ENCODE measurements around the gene RAB36. TPM values are rescaled to one million over a fixed set of nuclear protein-coding genes. Genes with fewer than 3 reads are reported as not detected.

RAB36 gene
- total and polyA plus RNA-seq, 4 donors = 0.22 to 0.56 (median 0.37) TPM

- Histone ChIP-seq H3K4me1 (ENCODE audit: control insufficient read depth in 4 of 4, insufficient read depth in 4 of 4, low read length in 3 of 4) (peaks cover 4 to 20% (median 15%) of the 10 kb centered on the region in 4 donors), H3K36me3 (ENCODE audit: control insufficient read depth in 4 of 4, insufficient read depth in 3 of 4, low read depth in 1 of 4, low read length in 3 of 4) (no peaks in the 10 kb centered on the region), H3K9me3 (ENCODE audit: control insufficient read depth in 4 of 4, low read length in 3 of 4) (no peaks in the 10 kb centered on the region), H3K4me3 (ENCODE audit: low read depth in 1 of 3, low read length in 3 of 3) (no peak overlapping the region), H3K27me3 (ENCODE audit: control insufficient read depth in 4 of 4, insufficient read depth in 4 of 4, low read length in 3 of 4) (no peaks in the 10 kb centered on the region), H3K9ac (ENCODE audit: low read depth in 1 of 2, low read length in 2 of 2) (no peak overlapping the region), H3K27ac (ENCODE audit: low read depth in 1 of 2, low read length in 2 of 2) (peak overlapping the region; percentile 35 to 47)
- TF ChIP-seq MAX (IDR thresholded peaks at IDR 0.05) = no peak
- TF ChIP-seq TAF1 (conservative IDR thresholded peaks at IDR 0.05) = no peak
- no peak for TF ChIP-seq GABPA (IDR thresholded peaks at IDR 0.05 in 1 of 2, conservative IDR thresholded peaks at IDR 0.05 in 1 of 2)
- TF ChIP-seq RXRA (IDR thresholded peaks at IDR 0.05) = no peak
- TF ChIP-seq EGR1 (IDR thresholded peaks at IDR 0.05; ENCODE audit: low read depth in 2 of 2) = no peak
- no peak for TF ChIP-seq CTCF (IDR thresholded peaks at IDR 0.05; ENCODE audit: low read depth, low read length, missing input control)
- TF ChIP-seq JUND (IDR thresholded peaks at IDR 0.05) = no peak
- no peak for TF ChIP-seq HNF4A (conservative IDR thresholded peaks at IDR 0.05)
- TF ChIP-seq SP1 (IDR thresholded peaks at IDR 0.05) = no peak
- no peak for TF ChIP-seq HNF4G (IDR thresholded peaks at IDR 0.05)
- no peak for TF ChIP-seq FOXA2 (IDR thresholded peaks at IDR 0.05)
- no peak for TF ChIP-seq RAD21 (IDR thresholded peaks at IDR 0.05)
- no peak for TF ChIP-seq FOXA1 (IDR thresholded peaks at IDR 0.05)
- TF ChIP-seq REST (IDR thresholded peaks at IDR 0.05) = no peak
- TF ChIP-seq ZBTB33 (IDR thresholded peaks at IDR 0.05) = no peak
- no peak for TF ChIP-seq ATF3 (IDR thresholded peaks at IDR 0.05)
- no peak for TF ChIP-seq YY1 (IDR thresholded peaks at IDR 0.05)
- no peak for TF ChIP-seq NR2F2 (IDR thresholded peaks at IDR 0.05)
- 88% methylated on average over 19 of the region's 19 CpGs for whole genome bisulfite sequencing
- no peak for DNase-seq (ENCODE audit: low spot score)
Measured at GRCh38 chr22:23152238-23153114, 7.2 kb downstream of the RAB36 start.

All from liver (tissue), 9 donors.